SK-N-SH (cell line): Measurements from ENCODE around the gene TMSB4Y. TPM values are rescaled to one million over a fixed set of nuclear protein-coding genes. Genes with fewer than 3 reads are reported as not detected.

ENCODE experiments used
- CTCF ChIA-PET: fragments of 300-600, 350-600 bp; formaldehyde crosslinking; extraction: SDS; loops from one replicate; lab custom pipeline; 2021; lab: Yijun Ruan, JAX
- POLR2A ChIA-PET: fragments of 350-600 bp; sonication (Branson Sonifier 250); formaldehyde crosslinking; extraction: SDS; loops from one replicate; lab custom pipeline; 2020; ENCODE audit warnings: antibody characterized with exemption, inconsistent platforms; lab: Yijun Ruan, JAX
- DNase-seq: peaks from one replicate; pipeline ENCODE4 v3.0.0; 2012
- H2AFZ ChIP-seq: fragments of 200-600 bp; sonication (generic); 2 replicates; pipeline ENCODE4 v1.8.1; 2016; ENCODE audit warnings: antibody characterized with exemption, mild to moderate bottlenecking, low read depth
- H3F3A ChIP-seq: fragments of 200-600 bp; sonication (generic); replicated peaks from 2 replicates; pipeline ENCODE3; 2016; ENCODE audit warnings: antibody characterized with exemption, mild to moderate bottlenecking; ENCODE audit not compliant: insufficient read depth
- H3K27ac ChIP-seq, 2 experiments: fragments of 200-500 bp in 1 of 2; fragments of 200-600 bp in 1 of 2; sonication (Bioruptor generic) in 1 of 2; sonication (generic), shearing (Covaris generic) in 1 of 2; 2 replicates each; pipeline versions ENCODE4 v1.5.1 to v1.6.1; 2014 to 2016; ENCODE audit warnings: low read depth in 2 of 2, inconsistent platforms in 1 of 2, low read length in 1 of 2, mild to moderate bottlenecking in 1 of 2, mixed read lengths in 1 of 2
- H3K27me3 ChIP-seq: fragments of 200-600 bp; sonication (generic), shearing (Covaris generic); 2 replicates; pipeline ENCODE4 v1.6.1; 2016; ENCODE audit warnings: mixed run types; ENCODE audit not compliant: insufficient read depth
- H3K36me3 ChIP-seq, 2 experiments: fragments of 200-500 bp in 1 of 2; fragments of 200-600 bp in 1 of 2; sonication (Bioruptor generic) in 1 of 2; sonication (generic) in 1 of 2; replicated peaks in 1 of 2; 2 replicates each; pipeline versions ENCODE3 to v1.5.1; 2014 to 2016; ENCODE audit warnings: low read length in 1 of 2, mild to moderate bottlenecking in 1 of 2; ENCODE audit not compliant: insufficient read depth in 2 of 2, control insufficient read depth in 1 of 2
- H3K4me1 ChIP-seq, 2 experiments: fragments of 200-500 bp in 1 of 2; fragments of 200-600 bp in 1 of 2; sonication (Bioruptor generic) in 1 of 2; sonication (generic), shearing (Covaris generic) in 1 of 2; 2 replicates each; pipeline versions ENCODE4 v1.5.1 to v1.6.1; 2014 to 2016; ENCODE audit warnings: low read depth in 1 of 2, low read length in 1 of 2, mixed run types in 1 of 2; ENCODE audit not compliant: insufficient read depth in 2 of 2, control insufficient read depth in 1 of 2
- H3K4me2 ChIP-seq: fragments of 200-600 bp; sonication (generic), shearing (Covaris generic); 2 replicates; pipeline ENCODE4 v1.6.1; 2017; ENCODE audit warnings: mixed run types
- H3K4me3 ChIP-seq, 2 experiments: fragments of 200-500 bp in 1 of 2; fragments of 200-600 bp in 1 of 2; sonication (Bioruptor generic) in 1 of 2; sonication (generic), shearing (Covaris generic) in 1 of 2; 2 replicates each; pipeline versions ENCODE4 v1.5.1 to v1.8.1; 2014 to 2016; ENCODE audit warnings: low read depth in 2 of 2, inconsistent platforms in 1 of 2, low read length in 1 of 2, mild to moderate bottlenecking in 1 of 2, mixed read lengths in 1 of 2, moderate library complexity in 1 of 2
- H3K79me2 ChIP-seq: fragments of 200-600 bp; sonication (generic); 2 replicates; pipeline ENCODE4 v1.8.1; 2017; ENCODE audit warnings: mild to moderate bottlenecking; ENCODE audit not compliant: insufficient read depth
- H3K9ac ChIP-seq: fragments of 200-600 bp; sonication (generic); 2 replicates; pipeline ENCODE4 v1.6.1; 2017; ENCODE audit warnings: mixed run types
- H3K9me2 ChIP-seq: fragments of 200-600 bp; sonication (generic); 2 replicates; pipeline ENCODE4 v1.6.1; 2017; ENCODE audit warnings: mixed run types
- H3K9me3 ChIP-seq: fragments of 200-600 bp; sonication (generic); 2 replicates; pipeline ENCODE4 v1.6.1; 2017; ENCODE audit warnings: mixed run types, mild to moderate bottlenecking, moderate library complexity
- H4K20me1 ChIP-seq: fragments of 200-600 bp; sonication (generic); 2 replicates; pipeline ENCODE4 v1.6.1; 2017; ENCODE audit warnings: mild to moderate bottlenecking, mixed run types; ENCODE audit not compliant: insufficient read depth
- ELF1 ChIP-seq: IDR thresholded peaks from 2 replicates; pipeline ENCODE4 v1.4.0; 2012
- EZH2phosphoT487 ChIP-seq: fragments of 200-600 bp; sonication (generic); IDR thresholded peaks from 2 replicates; pipeline ENCODE4 v1.6.1; 2017; ENCODE audit warnings: low read depth, mixed run types, mild to moderate bottlenecking, antibody characterized with exemption, moderate library complexity, borderline replicate concordance
- FOXJ3 ChIP-seq: sonication (generic); formaldehyde crosslinking; IDR thresholded peaks from 2 replicates; pipeline ENCODE4 v1.5.1; 2020; ENCODE audit warnings: mild to moderate bottlenecking, missing genetic modification reagents
- FOXM1 ChIP-seq: IDR thresholded peaks from 2 replicates; pipeline ENCODE4 v1.4.0; 2012; ENCODE audit warnings: low read depth, mild to moderate bottlenecking
- GABPA ChIP-seq: IDR thresholded peaks from 2 replicates; pipeline ENCODE4 v1.4.0; 2012; ENCODE audit warnings: low read depth, mild to moderate bottlenecking
- GATA2 ChIP-seq: sonication (generic); formaldehyde crosslinking; IDR thresholded peaks from 2 replicates; pipeline ENCODE4 v1.5.0; 2020; ENCODE audit warnings: mild to moderate bottlenecking, missing genetic modification reagents
- IRF3 ChIP-seq: fragments of 150-350 bp; IDR thresholded peaks from 2 replicates; pipeline ENCODE4 v1.6.1; 2016; ENCODE audit warnings: mild to moderate bottlenecking, low read depth, low read length
- JUND ChIP-seq: IDR thresholded peaks from 2 replicates; pipeline ENCODE4 v1.4.0; 2012
- MAX ChIP-seq: IDR thresholded peaks from 2 replicates; pipeline ENCODE4 v1.4.0; 2012; ENCODE audit warnings: low read depth
- MEF2A ChIP-seq: IDR thresholded peaks from 2 replicates; pipeline ENCODE4 v1.4.0; 2012; ENCODE audit warnings: low read depth, borderline replicate concordance
- NFIC ChIP-seq: IDR thresholded peaks from 2 replicates; pipeline ENCODE4 v1.4.0; 2012; ENCODE audit warnings: borderline replicate concordance
- PBX3 ChIP-seq: IDR thresholded peaks from 2 replicates; pipeline ENCODE4; 2012
- RCOR1 ChIP-seq: fragments of 150-350 bp; IDR thresholded peaks from 2 replicates; pipeline ENCODE4 v1.6.1; 2017; ENCODE audit warnings: antibody characterized with exemption, low read length
- REST ChIP-seq: IDR thresholded peaks from 2 replicates; pipeline ENCODE4 v1.6.1; 2012; ENCODE audit warnings: mild to moderate bottlenecking, low read depth, low read length, moderate library complexity
- RFX5 ChIP-seq: IDR thresholded peaks from 2 replicates; pipeline ENCODE4 v1.6.1; 2012; ENCODE audit warnings: mild to moderate bottlenecking, improper control_type of control experiment, low read length
- SIN3A ChIP-seq: IDR thresholded peaks from 2 replicates; pipeline ENCODE4 v1.6.1; 2012; ENCODE audit warnings: low read depth, mild to moderate bottlenecking, low read length, moderate library complexity, borderline replicate concordance
- SMC3 ChIP-seq: IDR thresholded peaks from 2 replicates; pipeline ENCODE4 v1.6.1; 2012; ENCODE audit warnings: low read depth, low read length, improper control_type of control experiment
- YY1 ChIP-seq: IDR thresholded peaks from 2 replicates; pipeline ENCODE4 v1.4.0; 2012; ENCODE audit warnings: low read depth, mild to moderate bottlenecking
- WGBS: methylation state at CpG from one replicate; pipeline ENCODE4 v1.1.6; 2017; ENCODE audit warnings: low lambda C conversion rate; 5-methylcytosine and 5-hydroxymethylcytosine counted together
- polyA plus RNA-seq, 3 experiments: library from polyadenylated mRNA; depleted of rRNA; stranded (reverse); fragments of >200 nt; gene quantifications; 2 replicates each; pipeline ENCODE4 v1.2.3, GENCODE V29; 2012

Gene TMSB4Y
- polyA plus RNA-seq (2012; rRNA removed): not detected in 2 replicates
- polyA plus RNA-seq (2012; cell fraction: cytosol; rRNA removed): not detected in 2 replicates
- not detected in 2 replicates for polyA plus RNA-seq (2012; cell fraction: nucleus; rRNA removed)

GRCh38 chrY:13703568-13703968, at the start of gene TMSB4Y:
Gene TMSB4Y, plus strand, starts transcription at chrY:13703899.
- no peaks in the 10 kb centered on the region for H3K9me2 ChIP-seq
- H3K4me3 ChIP-seq: no peak within 1 kb of the TSS
- no peak within 1 kb of the TSS for H3K9ac ChIP-seq
- H3K4me2 ChIP-seq: no peak within 1 kb of the TSS
- ChIA-PET POLR2A (no interaction called here), CTCF (no interaction called here)
- no peaks in the 10 kb centered on the region for H3K36me3 ChIP-seq
- no peak for DNase-seq
- H3K4me1 ChIP-seq: no peaks in the 10 kb centered on the region
- no peaks in the 10 kb centered on the region for H3K79me2 ChIP-seq
- no peaks in the 10 kb centered on the region for H3K27me3 ChIP-seq
- H3K27ac ChIP-seq: no peak within 1 kb of the TSS
- no peak within 1 kb of the TSS for H2AFZ ChIP-seq
- no peaks in the 10 kb centered on the region for H3F3A ChIP-seq
- no peaks in the 10 kb centered on the region for H3K9me3 ChIP-seq
- no peaks in the 10 kb centered on the region for H4K20me1 ChIP-seq
- TF ChIP-seq MEF2A (no peak), PBX3 (no peak), IRF3 (no peak)
- WGBS: no CpG with 5 or more reads among the region's 28 CpGs

- H3K4me3 ChIP-seq: no peak overlapping the region
- H3K9me3 ChIP-seq: no peaks in the 10 kb centered on the region
- no CpG with 5 or more reads among the region's 1 CpG for WGBS
- no peaks in the 10 kb centered on the region for H3K9me2 ChIP-seq
- TF ChIP-seq MEF2A (no peak), REST (no peak), NFIC (no peak), IRF3 (no peak), RCOR1 (no peak), YY1 (no peak), ELF1 (no peak), GATA2 (CRISPR knock-in tag) (no peak), MAX (no peak), SIN3A (no peak), RFX5 (no peak), FOXM1 (no peak), FOXJ3 (CRISPR knock-in tag) (no peak), SMC3 (no peak), JUND (no peak), GABPA (no peak), PBX3 (no peak), EZH2phosphoT487 (no peak)
- H3K4me2 ChIP-seq: no peak overlapping the region
- no peak for DNase-seq
- ChIA-PET POLR2A (no interaction called here), CTCF (no interaction called here)
- no peaks in the 10 kb centered on the region for H3K79me2 ChIP-seq
- H3K9ac ChIP-seq: no peak overlapping the region
- no peaks in the 10 kb centered on the region for H3F3A ChIP-seq
- no peaks in the 10 kb centered on the region for H4K20me1 ChIP-seq
- no peak overlapping the region for H2AFZ ChIP-seq
- no peaks in the 10 kb centered on the region for H3K4me1 ChIP-seq
- no peaks in the 10 kb centered on the region for H3K27me3 ChIP-seq
- H3K27ac ChIP-seq: no peak overlapping the region
- no peaks in the 10 kb centered on the region for H3K36me3 ChIP-seq
These were observed 39.5 kb upstream of the TMSB4Y start for GRCh38 chrY:13664162-13664561.
